ENCODE measurements around the gene CHAC1. TPM values are rescaled to one million over a fixed set of nuclear protein-coding genes. Genes with fewer than 3 reads are reported as not detected.

The CHAC1 gene
- total RNA-seq, 2 donors from 2014 or later: 0.18 to 2.7 TPM

DNA sequence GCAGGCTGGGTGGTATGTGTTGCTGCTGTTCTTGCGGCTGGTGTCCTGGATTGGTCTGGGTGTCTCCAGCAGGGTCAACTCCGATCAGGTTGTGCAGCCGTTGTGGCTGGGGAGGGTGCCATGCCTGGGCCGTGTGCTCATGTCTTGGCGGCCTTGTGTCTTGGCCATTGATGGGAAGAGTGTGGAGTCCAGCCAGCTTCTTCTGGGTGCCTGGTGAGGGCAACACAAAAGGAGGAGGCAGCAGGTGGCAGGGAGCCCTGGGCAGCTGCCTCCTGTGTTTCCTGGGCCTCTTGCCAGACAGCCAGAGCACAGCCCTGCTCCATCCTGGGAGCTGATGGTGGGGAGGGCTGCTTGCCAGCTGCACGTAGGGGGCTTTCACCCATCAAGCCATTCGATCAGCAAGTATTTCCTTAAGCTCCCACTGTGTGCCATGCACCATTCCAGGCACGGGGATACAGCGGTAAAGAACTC, 4.3 kb downstream of the CHAC1 start:
- intact Hi-C loops (cut with DNase I): no loop called here
- Histone ChIP-seq H3K27ac (peak overlapping the region; percentile 3 to 51), H3K27me3 (replicated peaks; ENCODE audit: insufficient read depth) (no peaks in the 10 kb centered on the region), H3K36me3 (no peaks in the 10 kb centered on the region), H3K9me3 (no peaks in the 10 kb centered on the region), H3K4me1 (replicated peaks) (peaks cover 5% of the 10 kb centered on the region), H3K4me3 (no peak overlapping the region)
- DNase-seq (ENCODE audit: low spot score): peak; percentile 76
- WGBS: 25% methylated on average over 9 of the region's 9 CpGs
- TF ChIP-seq POLR2AphosphoS5 (IDR thresholded peaks at IDR 0.05) (peak; percentile 44), POLR2A (IDR thresholded peaks at IDR 0.05) (no peak)
- TF ChIP-seq, protein P1, sequence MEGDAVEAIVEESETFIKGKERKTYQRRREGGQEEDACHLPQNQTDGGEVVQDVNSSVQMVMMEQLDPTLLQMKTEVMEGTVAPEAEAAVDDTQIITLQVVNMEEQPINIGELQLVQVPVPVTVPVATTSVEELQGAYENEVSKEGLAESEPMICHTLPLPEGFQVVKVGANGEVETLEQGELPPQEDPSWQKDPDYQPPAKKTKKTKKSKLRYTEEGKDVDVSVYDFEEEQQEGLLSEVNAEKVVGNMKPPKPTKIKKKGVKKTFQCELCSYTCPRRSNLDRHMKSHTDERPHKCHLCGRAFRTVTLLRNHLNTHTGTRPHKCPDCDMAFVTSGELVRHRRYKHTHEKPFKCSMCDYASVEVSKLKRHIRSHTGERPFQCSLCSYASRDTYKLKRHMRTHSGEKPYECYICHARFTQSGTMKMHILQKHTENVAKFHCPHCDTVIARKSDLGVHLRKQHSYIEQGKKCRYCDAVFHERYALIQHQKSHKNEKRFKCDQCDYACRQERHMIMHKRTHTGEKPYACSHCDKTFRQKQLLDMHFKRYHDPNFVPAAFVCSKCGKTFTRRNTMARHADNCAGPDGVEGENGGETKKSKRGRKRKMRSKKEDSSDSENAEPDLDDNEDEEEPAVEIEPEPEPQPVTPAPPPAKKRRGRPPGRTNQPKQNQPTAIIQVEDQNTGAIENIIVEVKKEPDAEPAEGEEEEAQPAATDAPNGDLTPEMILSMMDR (IDR thresholded peaks at IDR 0.05): no peak

DNA sequence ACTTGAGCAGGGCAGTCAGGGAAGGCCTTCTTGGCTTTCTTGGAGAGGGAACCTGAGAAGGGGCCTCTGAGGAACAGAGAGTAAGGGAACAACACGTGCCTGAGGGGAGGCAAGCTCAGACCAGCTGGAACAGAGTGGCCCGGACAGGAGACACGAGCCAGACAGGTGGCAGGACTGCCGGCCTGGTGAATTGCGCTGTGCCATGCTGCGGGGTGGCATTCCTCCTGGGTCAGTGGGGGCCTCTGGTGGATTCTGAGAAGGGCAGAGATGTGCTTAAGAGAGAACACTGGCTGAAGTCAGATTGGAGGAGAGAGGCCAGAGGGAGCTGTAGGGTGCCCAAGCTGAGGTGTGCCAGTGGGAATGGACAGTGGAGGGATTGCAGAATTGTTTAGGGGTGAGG, 4.9 kb downstream of the CHAC1 start:
- no peaks in the 10 kb centered on the region for H3K36me3 ChIP-seq
- TF ChIP-seq, protein P1 (IDR thresholded peaks at IDR 0.05): no peak
- TF ChIP-seq POLR2AphosphoS5 (IDR thresholded peaks at IDR 0.05): no peak
- no peak for TF ChIP-seq POLR2A (IDR thresholded peaks at IDR 0.05)
- intact Hi-C loops (cut with DNase I): no loop called here
- H3K27ac ChIP-seq: peak overlapping the region in 1 of 2 donors; percentile 51
- H3K4me3 ChIP-seq: no peak overlapping the region
- H3K9me3 ChIP-seq: no peaks in the 10 kb centered on the region
- peak; percentile 36 for DNase-seq (ENCODE audit: low spot score)
- H3K4me1 ChIP-seq (replicated peaks): peaks cover 5% of the 10 kb centered on the region
- H3K27me3 ChIP-seq (replicated peaks; ENCODE audit: insufficient read depth): no peaks in the 10 kb centered on the region
- WGBS: 33% methylated on average over 6 of the region's 6 CpGs

DNA sequence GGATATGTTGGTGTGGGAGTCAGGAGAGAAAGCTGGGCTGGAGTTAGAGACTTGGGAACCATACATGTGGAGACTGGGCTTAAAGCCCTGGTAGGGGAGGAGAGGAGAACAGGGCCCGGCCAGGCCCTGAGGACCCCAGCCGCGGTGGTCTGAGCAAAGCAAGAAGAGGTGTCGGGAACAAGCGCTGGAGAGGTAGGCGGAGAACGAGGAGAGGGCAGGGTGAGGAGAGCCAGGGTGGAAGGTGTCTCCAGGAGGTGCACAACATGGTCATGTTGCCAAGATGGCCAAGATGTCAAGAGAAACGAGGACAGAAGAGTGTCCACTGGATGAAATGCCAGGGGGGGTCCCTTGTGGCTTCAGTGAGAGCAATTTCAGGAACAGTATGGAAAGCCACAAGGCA, 5.5 kb downstream of the CHAC1 start:
- no peak for DNase-seq (ENCODE audit: low spot score)
- TF ChIP-seq POLR2A (IDR thresholded peaks at IDR 0.05) (no peak), POLR2AphosphoS5 (IDR thresholded peaks at IDR 0.05) (no peak)
- TF ChIP-seq, protein P1 (IDR thresholded peaks at IDR 0.05): no peak
- Histone ChIP-seq H3K27ac (no peak overlapping the region), H3K27me3 (replicated peaks; ENCODE audit: insufficient read depth) (no peaks in the 10 kb centered on the region), H3K4me1 (replicated peaks) (peaks cover 5% of the 10 kb centered on the region), H3K4me3 (no peak overlapping the region), H3K9me3 (no peaks in the 10 kb centered on the region), H3K36me3 (no peaks in the 10 kb centered on the region)
- WGBS: 94% methylated on average over 8 of the region's 8 CpGs
- intact Hi-C loops (cut with DNase I): no loop called here

DNA sequence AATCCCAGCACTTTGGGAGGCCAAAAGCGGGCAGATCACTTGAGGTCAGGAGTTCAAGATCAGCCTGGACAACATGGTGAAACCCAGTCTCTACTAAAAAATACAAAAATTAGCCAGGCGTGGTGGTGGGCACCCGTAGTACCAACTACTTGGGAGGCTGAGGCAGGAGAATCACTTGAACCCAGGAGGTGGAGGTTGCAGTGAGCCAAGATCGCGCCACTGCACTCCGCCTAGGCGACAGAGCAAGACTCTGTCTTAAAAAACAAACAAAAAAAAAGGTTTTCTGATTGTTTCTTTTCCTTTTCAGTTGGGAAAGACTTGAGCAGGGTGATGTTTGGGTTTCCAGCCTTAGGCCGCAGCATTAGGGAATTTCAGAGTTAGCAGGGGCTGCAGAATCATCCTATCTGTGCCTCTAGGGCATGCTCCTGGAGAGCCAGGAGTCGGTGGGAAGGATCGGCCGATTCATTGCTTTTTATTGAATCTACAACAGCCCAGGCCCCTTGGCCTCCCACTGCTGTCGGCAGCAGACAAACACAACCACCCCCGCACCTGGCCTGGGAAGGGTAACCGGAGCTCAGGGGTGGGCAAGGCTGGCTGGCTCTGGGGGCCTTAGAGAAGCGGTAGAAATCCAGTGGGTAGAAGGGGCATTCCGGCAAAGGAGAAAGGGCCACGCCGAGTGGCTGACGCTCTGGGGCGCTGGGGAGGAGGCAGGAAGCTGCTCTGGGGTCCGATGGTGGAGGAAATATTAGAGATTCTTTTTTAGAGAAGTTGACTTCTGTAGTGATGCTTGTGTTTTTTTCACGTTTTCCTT, 6.3 kb downstream of the CHAC1 start:
- DNase-seq (ENCODE audit: low spot score): no peak
- no peak overlapping the region for H3K4me3 ChIP-seq
- H3K4me1 ChIP-seq (replicated peaks): peaks cover 5% of the 10 kb centered on the region
- no peaks in the 10 kb centered on the region for H3K36me3 ChIP-seq
- intact Hi-C loops (cut with DNase I): no loop called here
- 81% methylated on average over 22 of the region's 22 CpGs for WGBS
- H3K27ac ChIP-seq: no peak overlapping the region
- no peaks in the 10 kb centered on the region for H3K27me3 ChIP-seq (replicated peaks; ENCODE audit: insufficient read depth)
- H3K9me3 ChIP-seq: no peaks in the 10 kb centered on the region
- no peak for TF ChIP-seq POLR2A (IDR thresholded peaks at IDR 0.05)
- TF ChIP-seq, protein P1 (IDR thresholded peaks at IDR 0.05): no peak
- no peak for TF ChIP-seq POLR2AphosphoS5 (IDR thresholded peaks at IDR 0.05)
